Measurements from ENCODE around the gene LHFPL3.

Gene LHFPL3

GRCh38 chr7:104894726-104895521 is 566.5 kb downstream of the LHFPL3 start:
- TF ChIP-seq, protein P1, sequence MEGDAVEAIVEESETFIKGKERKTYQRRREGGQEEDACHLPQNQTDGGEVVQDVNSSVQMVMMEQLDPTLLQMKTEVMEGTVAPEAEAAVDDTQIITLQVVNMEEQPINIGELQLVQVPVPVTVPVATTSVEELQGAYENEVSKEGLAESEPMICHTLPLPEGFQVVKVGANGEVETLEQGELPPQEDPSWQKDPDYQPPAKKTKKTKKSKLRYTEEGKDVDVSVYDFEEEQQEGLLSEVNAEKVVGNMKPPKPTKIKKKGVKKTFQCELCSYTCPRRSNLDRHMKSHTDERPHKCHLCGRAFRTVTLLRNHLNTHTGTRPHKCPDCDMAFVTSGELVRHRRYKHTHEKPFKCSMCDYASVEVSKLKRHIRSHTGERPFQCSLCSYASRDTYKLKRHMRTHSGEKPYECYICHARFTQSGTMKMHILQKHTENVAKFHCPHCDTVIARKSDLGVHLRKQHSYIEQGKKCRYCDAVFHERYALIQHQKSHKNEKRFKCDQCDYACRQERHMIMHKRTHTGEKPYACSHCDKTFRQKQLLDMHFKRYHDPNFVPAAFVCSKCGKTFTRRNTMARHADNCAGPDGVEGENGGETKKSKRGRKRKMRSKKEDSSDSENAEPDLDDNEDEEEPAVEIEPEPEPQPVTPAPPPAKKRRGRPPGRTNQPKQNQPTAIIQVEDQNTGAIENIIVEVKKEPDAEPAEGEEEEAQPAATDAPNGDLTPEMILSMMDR (conservative IDR thresholded peaks at IDR 0.05; ENCODE audit: low read depth, low read length): no peak
- DNase-seq (ENCODE audit: low read depth): no peak
- H3K4me3 ChIP-seq (ENCODE audit: low read depth, low read length): no peak overlapping the region

- no peak for DNase-seq (ENCODE audit: low read depth)
- TF ChIP-seq, protein P1 (conservative IDR thresholded peaks at IDR 0.05; ENCODE audit: low read depth, low read length): no peak
- no peak overlapping the region for H3K4me3 ChIP-seq (ENCODE audit: low read depth, low read length)
Measured at GRCh38 chr7:104895522-104896236, 567.3 kb downstream of the LHFPL3 start.

GRCh38 chr7:104898434-104898833 is 570.0 kb downstream of the LHFPL3 start:
- DNase-seq (ENCODE audit: low read depth): no peak
- TF ChIP-seq, protein P1 (conservative IDR thresholded peaks at IDR 0.05; ENCODE audit: low read depth, low read length): no peak
- H3K4me3 ChIP-seq (ENCODE audit: low read depth, low read length): no peak overlapping the region

- TF ChIP-seq, protein P1 (conservative IDR thresholded peaks at IDR 0.05; ENCODE audit: low read depth, low read length): no peak
- no peak overlapping the region for H3K4me3 ChIP-seq (ENCODE audit: low read depth, low read length)
- no peak for DNase-seq (ENCODE audit: low read depth)
Measured at GRCh38 chr7:104900525-104901239, 572.3 kb downstream of the LHFPL3 start.

DNA sequence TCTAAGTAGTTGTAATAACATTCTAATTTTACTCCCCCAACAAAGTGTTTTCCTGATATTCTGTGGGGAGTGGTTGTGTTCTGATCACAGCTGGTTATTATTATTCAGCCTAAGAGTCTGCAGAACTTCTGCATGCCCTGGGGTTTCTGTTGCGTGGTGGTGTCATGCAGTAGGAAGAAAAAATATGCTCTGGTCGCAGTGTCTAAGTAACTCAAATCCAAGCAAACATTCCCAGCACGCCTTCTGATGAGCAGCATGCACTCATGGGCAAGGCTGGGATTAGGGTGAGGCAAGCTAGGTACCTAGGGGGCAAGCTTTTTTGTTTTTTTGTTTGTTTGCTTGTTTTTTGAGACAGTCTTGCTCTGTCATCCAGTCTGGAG is 572.8 kb downstream of the LHFPL3 start:
- no peak overlapping the region for H3K4me3 ChIP-seq (ENCODE audit: low read depth, low read length)
- no peak for DNase-seq (ENCODE audit: low read depth)
- TF ChIP-seq, protein P1 (conservative IDR thresholded peaks at IDR 0.05; ENCODE audit: low read depth, low read length): no peak

DNA sequence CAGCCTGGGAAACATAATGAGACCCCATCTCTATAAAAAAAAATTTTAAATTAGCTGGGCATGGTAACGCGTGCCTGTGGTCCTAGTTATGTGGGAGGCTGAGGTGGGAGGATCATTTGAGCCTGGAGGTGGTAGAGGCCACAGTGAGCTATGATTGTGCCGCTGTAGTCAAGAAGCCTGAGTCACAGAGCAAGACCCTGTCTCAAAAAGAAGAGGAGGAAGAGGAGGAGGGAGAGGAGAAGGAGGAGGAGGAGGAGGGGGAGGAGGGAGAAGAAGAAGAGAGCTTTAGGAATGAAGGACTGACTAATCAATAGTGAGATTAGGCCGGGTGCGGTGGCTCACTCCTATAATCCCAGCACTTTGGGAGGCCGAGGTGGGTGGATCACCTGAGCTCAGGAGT is 573.8 kb downstream of the LHFPL3 start:
- TF ChIP-seq, protein P1 (conservative IDR thresholded peaks at IDR 0.05; ENCODE audit: low read depth, low read length): no peak
- DNase-seq (ENCODE audit: low read depth): no peak
- H3K4me3 ChIP-seq (ENCODE audit: low read depth, low read length): no peak overlapping the region
